WERI-Rb-1 (cell line): Measurements from ENCODE around the gene KLHL8.
A peak's percentile ranks its signal among the peaks of the same experiment; 100 is the strongest.

Source experiments
- DNase-seq: peaks from one replicate; pipeline ENCODE4 v3.0.0-alpha.2; 2020
- H3K27ac ChIP-seq: fragments of 250-450 bp; sonication (Bioruptor Pico); 2 replicates; pipeline ENCODE4 v1.5.1; 2020; ENCODE audit warnings: mild to moderate bottlenecking, moderate library complexity
- H3K27me3 ChIP-seq: fragments of 250-450 bp; sonication (Bioruptor Pico); 2 replicates; pipeline ENCODE4 v1.5.1; 2021; ENCODE audit warnings: mild to moderate bottlenecking, low read depth, moderate library complexity; ENCODE audit not compliant: insufficient read depth, severe bottlenecking
- H3K36me3 ChIP-seq: fragments of 250-450 bp; sonication (Bioruptor Pico); 2 replicates; pipeline ENCODE4 v1.5.1; 2020; ENCODE audit warnings: mild to moderate bottlenecking, moderate library complexity
- H3K4me3 ChIP-seq: 2 replicates; pipeline ENCODE4 v1.5.1; 2011; ENCODE audit warnings: low read depth, mild to moderate bottlenecking, control low read depth, low read length
- H3K9me3 ChIP-seq: fragments of 250-450 bp; sonication (Bioruptor Pico); 2 replicates; pipeline ENCODE4 v1.5.1; 2021; ENCODE audit warnings: mild to moderate bottlenecking, moderate library complexity; ENCODE audit not compliant: severe bottlenecking
- CTCF ChIP-seq: IDR thresholded peaks from 2 replicates; pipeline ENCODE4 v1.5.1; 2011; ENCODE audit warnings: low read depth, mild to moderate bottlenecking, control low read depth, inconsistent platforms, low read length

KLHL8 gene

GRCh38 chr4:87235020-87235671, 14.7 kb upstream of the KLHL8 start:
- TF ChIP-seq CTCF: no peak
- no peak for DNase-seq
- Histone ChIP-seq H3K4me3 (peak overlapping the region; percentile 46), H3K27me3 (no peaks in the 10 kb centered on the region), H3K36me3 (no peaks in the 10 kb centered on the region), H3K9me3 (no peaks in the 10 kb centered on the region), H3K27ac (no peak overlapping the region)

DNA sequence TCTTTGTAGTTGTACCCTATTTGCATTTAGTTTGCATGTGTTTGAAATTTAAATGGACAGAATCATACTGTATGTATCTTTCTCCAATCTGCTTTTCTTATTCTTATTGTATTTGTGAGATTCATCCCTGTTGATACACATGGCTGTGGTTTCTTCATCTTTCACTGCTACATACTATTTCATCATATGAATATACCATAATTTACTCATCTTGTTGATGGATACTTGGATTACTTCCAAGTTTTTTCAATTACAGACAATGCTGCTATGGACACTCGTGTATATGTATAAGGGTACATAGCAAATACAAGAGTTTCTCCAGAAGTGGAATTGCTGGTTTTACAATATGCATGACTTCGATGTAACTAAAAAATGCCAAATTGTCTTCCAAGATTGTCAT, 11.8 kb upstream of the KLHL8 start:
- H3K36me3 ChIP-seq: no peaks in the 10 kb centered on the region
- TF ChIP-seq CTCF: no peak

DNA sequence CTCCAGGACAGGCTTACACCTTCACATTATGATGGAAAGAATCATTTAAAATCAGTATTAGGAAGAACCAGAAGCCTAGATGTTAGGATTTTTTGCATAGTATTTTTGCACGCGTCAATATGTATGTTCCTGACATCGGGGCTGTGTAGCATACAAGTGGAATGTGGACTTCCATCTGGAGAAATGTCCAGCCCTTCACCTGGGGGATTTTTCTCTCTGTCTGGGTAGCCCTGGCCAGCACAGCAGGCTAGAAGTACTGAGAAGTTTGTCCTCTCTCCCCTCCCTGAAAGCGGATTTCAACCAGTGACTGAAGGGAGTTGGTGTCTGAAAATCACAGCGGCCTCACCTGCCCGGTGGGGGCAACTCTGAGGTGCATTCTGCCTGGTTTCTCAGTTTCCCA, 10.4 kb upstream of the KLHL8 start:
- Histone ChIP-seq H3K27ac (no peak overlapping the region), H3K9me3 (no peaks in the 10 kb centered on the region), H3K27me3 (no peaks in the 10 kb centered on the region), H3K4me3 (no peak overlapping the region), H3K36me3 (no peaks in the 10 kb centered on the region)
- DNase-seq: no peak
- TF ChIP-seq CTCF: no peak

More for the DNA sequence above, 11.8 kb upstream of the KLHL8 start:
- no peak for DNase-seq
- no peak overlapping the region for H3K27ac ChIP-seq
- H3K4me3 ChIP-seq: no peak overlapping the region
- H3K27me3 ChIP-seq: no peaks in the 10 kb centered on the region
- no peaks in the 10 kb centered on the region for H3K9me3 ChIP-seq

- H3K9me3 ChIP-seq: no peaks in the 10 kb centered on the region
- no peak for DNase-seq
- no peak for TF ChIP-seq CTCF
- H3K4me3 ChIP-seq: no peak overlapping the region
- no peak overlapping the region for H3K27ac ChIP-seq
- H3K36me3 ChIP-seq: no peaks in the 10 kb centered on the region
- no peaks in the 10 kb centered on the region for H3K27me3 ChIP-seq
Observed at GRCh38 chr4:87229979-87230378, 9.6 kb upstream of the KLHL8 start.

- Histone ChIP-seq H3K27ac (no peak overlapping the region), H3K36me3 (no peaks in the 10 kb centered on the region), H3K4me3 (no peak overlapping the region), H3K9me3 (no peaks in the 10 kb centered on the region), H3K27me3 (no peaks in the 10 kb centered on the region)
- TF ChIP-seq CTCF: no peak
- DNase-seq: no peak
Observed at GRCh38 chr4:87228262-87228860, 7.9 kb upstream of the KLHL8 start.

- no peak for DNase-seq
- Histone ChIP-seq H3K27me3 (no peaks in the 10 kb centered on the region), H3K27ac (no peak overlapping the region), H3K36me3 (no peaks in the 10 kb centered on the region), H3K4me3 (no peak overlapping the region), H3K9me3 (no peaks in the 10 kb centered on the region)
- TF ChIP-seq CTCF: no peak
Observed at GRCh38 chr4:87227751-87228151, 7.3 kb upstream of the KLHL8 start.
